Mucosa of descending colon (tissue), 3 donors: Measurements from ENCODE around the gene PROSER3. TPM values are rescaled to one million over a fixed set of nuclear protein-coding genes. Genes with fewer than 3 reads are reported as not detected.

Source experiments
- ATAC-seq: fragments of 200-7000 bp; cut with Tn5 transposase; one replicate; pipeline ENCODE4 v1.9.1; 2020; ENCODE audit warnings: mild to moderate bottlenecking, moderate library complexity
- DNase-seq, 3 donors: peaks; one replicate each; pipeline ENCODE4 v3.0.0-alpha.2; 2020
- H3K36me3 ChIP-seq: fragments of 200-600 bp; one replicate; pipeline ENCODE4 v1.8.0; 2021; ENCODE audit warnings: low read depth, mild to moderate bottlenecking
- H3K4me1 ChIP-seq: fragments of 200-600 bp; one replicate; pipeline ENCODE4 v1.8.0; 2021; ENCODE audit warnings: low read depth, mild to moderate bottlenecking
- H3K4me3 ChIP-seq: fragments of 200-600 bp; one replicate; pipeline ENCODE4 v1.8.0; 2021; ENCODE audit warnings: mild to moderate bottlenecking
- H3K9me3 ChIP-seq: fragments of 200-600 bp; one replicate; pipeline ENCODE4 v1.8.0; 2021; ENCODE audit warnings: mild to moderate bottlenecking
- intact Hi-C, 2 donors: fragments of 100-400 bp; cut with DNase I in 1 of 2; cut with micrococcal nuclease in 1 of 2; formaldehyde crosslinking; loops; one replicate each; pipeline versions ENCODE4 v1.11.0 to v1.11.1; 2022; cut with DNase I, micrococcal nuclease
- total RNA-seq, 3 donors: library from RNA; stranded (reverse); fragmentation: NEBNext Ultra II Directional in 2 of 3; extraction: Animal tissue kit (Norgen Biotek cat#: 25700) in 2 of 3; gene quantifications; one replicate each; pipeline versions ENCODE4 v1.2.1 to v1.2.4, GENCODE V29; 2021 to 2023
- TF ChIP-seq, protein P1 (sequence below): fragments of 200-600 bp; IDR thresholded peaks from one replicate; pipeline ENCODE4 v1.8.0; 2022; ENCODE audit warnings: antibody characterized with exemption, mild to moderate bottlenecking
- donor health status: DM: no; HTN: no; CAD: no; lungs with moderate emphysema.
- donor health status: DM: no; HTN: no; CAD: no.
- donor health status: DM: no; HTN: yes; CAD: no.

PROSER3 gene
- total RNA-seq, 3 donors from 2014 or later, result 21.7 to 26.5 (median 26.0) TPM

DNA sequence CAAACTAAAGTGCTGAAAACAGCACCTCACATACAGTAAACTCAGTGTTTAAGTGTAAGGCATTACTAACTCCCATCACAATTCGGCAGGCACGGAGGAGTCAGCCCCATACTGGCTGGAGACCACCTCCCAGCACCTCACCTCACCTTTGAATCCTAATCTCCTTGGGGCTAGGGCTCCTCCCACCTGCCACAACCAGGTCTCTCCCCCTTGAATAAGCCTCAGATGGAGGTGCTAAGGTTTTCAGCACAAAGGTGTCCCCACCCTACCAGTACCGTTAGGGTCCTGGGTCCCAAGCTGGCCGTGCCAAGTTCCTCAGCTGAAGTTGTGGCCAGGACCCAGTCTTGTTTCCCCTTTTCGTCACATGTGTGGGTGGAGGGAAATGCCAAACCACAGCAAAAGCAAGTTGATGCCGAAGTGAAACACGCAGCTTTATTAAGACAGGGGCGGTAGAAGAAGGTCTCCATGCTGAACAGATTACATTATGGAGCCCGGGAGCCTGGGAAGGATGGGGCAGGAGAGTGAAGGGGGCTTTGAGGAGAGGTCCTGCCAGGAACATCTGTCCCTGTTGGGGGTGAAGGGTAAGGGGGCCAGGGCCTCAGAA, 15.8 kb upstream of the PROSER3 start, which contains the start of gene IGFLR1:
Gene IGFLR1 (minus strand): TSS at position 332 of the 604 bp plus-strand sequence. CDS start 1,272 bp downstream, outside the sequence.
- H3K36me3 ChIP-seq, result peaks cover under 1% of the 10 kb centered on the region

DNA sequence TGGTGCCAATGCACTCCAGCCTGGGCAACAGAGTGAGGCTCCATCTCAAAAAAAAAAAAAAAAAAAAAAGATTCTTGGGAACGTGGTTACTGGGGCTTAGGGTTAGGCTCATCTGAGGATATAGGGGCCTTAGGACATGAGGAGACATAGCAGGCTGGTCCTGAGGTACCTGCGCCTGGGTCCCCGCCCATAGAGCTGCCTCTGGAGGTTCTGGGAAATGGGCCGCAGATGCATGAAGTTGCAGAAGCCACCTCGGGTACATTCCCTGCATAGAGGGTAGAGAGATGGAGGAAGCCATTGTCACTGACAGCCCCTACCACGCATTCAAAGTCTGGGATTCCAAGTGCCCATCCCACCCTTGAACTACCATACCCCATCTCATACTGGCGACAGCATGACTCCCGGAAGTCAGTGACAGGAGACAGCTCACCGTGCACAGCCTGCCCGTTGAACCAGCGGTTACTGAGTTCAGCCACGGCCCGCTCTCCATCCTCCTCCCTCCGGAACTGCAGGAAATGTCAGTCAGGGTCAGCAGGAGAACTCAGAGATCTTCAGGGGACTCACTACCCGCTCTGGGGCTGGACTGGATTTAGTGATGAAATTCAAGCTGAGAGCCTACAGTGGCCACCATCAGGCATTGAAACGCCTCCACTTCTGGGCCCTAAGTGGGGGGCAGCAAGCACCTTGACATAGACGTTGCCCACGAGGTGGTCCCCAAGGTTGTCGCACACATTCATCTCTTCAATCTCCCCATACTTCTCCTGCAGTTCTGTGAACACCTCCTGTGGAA, 14.1 kb upstream of the PROSER3 start:
- peaks cover 26% of the 10 kb centered on the region for H3K4me1 ChIP-seq
- H3K36me3 ChIP-seq, result no peaks in the 10 kb centered on the region
- DNase-seq (no peak), ATAC-seq (no peak)
- TF ChIP-seq, protein P1, sequence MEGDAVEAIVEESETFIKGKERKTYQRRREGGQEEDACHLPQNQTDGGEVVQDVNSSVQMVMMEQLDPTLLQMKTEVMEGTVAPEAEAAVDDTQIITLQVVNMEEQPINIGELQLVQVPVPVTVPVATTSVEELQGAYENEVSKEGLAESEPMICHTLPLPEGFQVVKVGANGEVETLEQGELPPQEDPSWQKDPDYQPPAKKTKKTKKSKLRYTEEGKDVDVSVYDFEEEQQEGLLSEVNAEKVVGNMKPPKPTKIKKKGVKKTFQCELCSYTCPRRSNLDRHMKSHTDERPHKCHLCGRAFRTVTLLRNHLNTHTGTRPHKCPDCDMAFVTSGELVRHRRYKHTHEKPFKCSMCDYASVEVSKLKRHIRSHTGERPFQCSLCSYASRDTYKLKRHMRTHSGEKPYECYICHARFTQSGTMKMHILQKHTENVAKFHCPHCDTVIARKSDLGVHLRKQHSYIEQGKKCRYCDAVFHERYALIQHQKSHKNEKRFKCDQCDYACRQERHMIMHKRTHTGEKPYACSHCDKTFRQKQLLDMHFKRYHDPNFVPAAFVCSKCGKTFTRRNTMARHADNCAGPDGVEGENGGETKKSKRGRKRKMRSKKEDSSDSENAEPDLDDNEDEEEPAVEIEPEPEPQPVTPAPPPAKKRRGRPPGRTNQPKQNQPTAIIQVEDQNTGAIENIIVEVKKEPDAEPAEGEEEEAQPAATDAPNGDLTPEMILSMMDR, result no peak
- no peak overlapping the region for H3K4me3 ChIP-seq
- H3K9me3 ChIP-seq, result no peaks in the 10 kb centered on the region
- intact Hi-C loops, result no loop called here

More for the DNA sequence above, 15.8 kb upstream of the PROSER3 start, which contains the start of gene IGFLR1:
- ATAC-seq, result no peak
- DNase-seq, result peak in 1 of 3 donors; percentile 60
- intact Hi-C loops, result no loop called here
- Histone ChIP-seq H3K9me3 (no peaks in the 10 kb centered on the region), H3K4me1 (peaks cover 26% of the 10 kb centered on the region), H3K4me3 (no peak within 1 kb of the TSS)
- TF ChIP-seq, protein P1, result no peak

GRCh38 chr19:35744430-35745327, 13.3 kb upstream of the PROSER3 start:
- peaks cover 30% of the 10 kb centered on the region for H3K4me1 ChIP-seq
- H3K9me3 ChIP-seq, result no peaks in the 10 kb centered on the region
- no peaks in the 10 kb centered on the region for H3K36me3 ChIP-seq
- peak; percentile 94 to 98 (median 97) for DNase-seq
- TF ChIP-seq, protein P1, result peak; percentile 10
- intact Hi-C loops, result no loop called here
- peak overlapping the region; percentile 80 for H3K4me3 ChIP-seq
- ATAC-seq, result peak; percentile 74

DNA sequence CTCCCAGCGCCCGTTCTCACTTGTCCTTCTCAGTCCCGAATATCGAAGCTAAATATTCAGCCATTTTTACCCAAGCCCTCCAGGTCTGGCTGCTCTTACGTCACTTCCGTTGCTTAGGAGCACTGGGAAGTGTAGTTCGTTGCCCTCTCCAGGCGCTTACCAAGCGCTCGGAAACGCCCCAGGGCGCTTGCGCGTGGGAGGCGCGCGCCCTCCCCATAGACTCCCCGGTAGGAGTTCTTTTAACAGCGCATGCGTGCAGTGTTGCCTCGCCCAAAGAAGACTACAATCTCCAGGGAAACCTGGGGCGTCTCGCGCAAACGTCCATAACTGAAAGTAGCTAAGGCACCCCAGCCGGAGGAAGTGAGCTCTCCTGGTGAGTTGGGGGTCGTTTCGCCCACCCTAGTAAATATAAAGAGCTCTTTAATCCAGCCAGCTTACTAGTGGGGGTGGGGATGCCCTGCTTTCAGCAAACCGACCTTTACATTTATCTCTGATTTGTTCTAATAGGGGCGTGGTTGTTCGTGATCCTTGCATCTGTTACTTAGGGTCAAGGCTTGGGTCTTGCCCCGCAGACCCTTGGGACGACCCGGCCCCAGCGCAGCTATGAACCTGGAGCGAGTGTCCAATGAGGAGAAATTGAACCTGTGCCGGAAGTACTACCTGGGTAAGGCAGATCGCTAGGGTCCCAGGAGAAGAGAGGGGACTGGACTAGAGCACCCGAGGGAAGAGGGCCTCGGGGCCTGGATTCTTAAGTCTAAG, 12.5 kb upstream of the PROSER3 start, which contains the start of the genes PSENEN and U2AF1L4:
Gene PSENEN (plus strand): TSS at position 324 of the 759 bp plus-strand sequence. CDS start 280 bp downstream, at position 604.
Gene U2AF1L4 (minus strand): TSS at position 91 of the 759 bp plus-strand sequence. CDS start 27 bp downstream, at position 64.
- intact Hi-C loops, result no loop called here

More for the DNA sequence above, 12.5 kb upstream of the PROSER3 start, which contains the start of the genes PSENEN and U2AF1L4:
- TF ChIP-seq, protein P1, result no peak
- peak; percentile 77 for ATAC-seq
- Histone ChIP-seq H3K4me3 (peak within 1 kb of the TSS; percentile 80), H3K36me3 (no peaks in the 10 kb centered on the region), H3K9me3 (no peaks in the 10 kb centered on the region), H3K4me1 (peaks cover 28% of the 10 kb centered on the region)
- peak; percentile 96 to 99 (median 96) for DNase-seq
